ENCODE measurements around the gene MYH10. TPM values are rescaled to one million over a fixed set of nuclear protein-coding genes. Genes with fewer than 3 reads are reported as not detected.

Gene MYH10
- total RNA-seq, 1 donor from 2014 or later, result 104 TPM

- DNase-seq (ENCODE audit: low spot score), result no peak
Measured at GRCh38 chr17:8474826-8475225, 155.7 kb downstream of the MYH10 start.

GRCh38 chr17:8473451-8474192, 156.9 kb downstream of the MYH10 start:
- no peak for DNase-seq (ENCODE audit: low spot score)

- DNase-seq (ENCODE audit: low spot score), result no peak
Measured at GRCh38 chr17:8472663-8473062, 157.9 kb downstream of the MYH10 start.

GRCh38 chr17:8470447-8471047, 160.0 kb downstream of the MYH10 start:
- peak; percentile 54 for DNase-seq (ENCODE audit: low spot score)

GRCh38 chr17:8469964-8470363, 160.6 kb downstream of the MYH10 start:
- DNase-seq (ENCODE audit: low spot score), result no peak

GRCh38 chr17:8468980-8469379, 161.5 kb downstream of the MYH10 start:
- no peak for DNase-seq (ENCODE audit: low spot score)

GRCh38 chr17:8468127-8468526, 162.4 kb downstream of the MYH10 start:
- no peak for DNase-seq (ENCODE audit: low spot score)

GRCh38 chr17:8467527-8467926, 163.0 kb downstream of the MYH10 start:
- no peak for DNase-seq (ENCODE audit: low spot score)

GRCh38 chr17:8466873-8467272, 163.7 kb downstream of the MYH10 start:
- DNase-seq (ENCODE audit: low spot score), result no peak

- DNase-seq (ENCODE audit: low spot score), result no peak
Measured at GRCh38 chr17:8466456-8466855, 164.1 kb downstream of the MYH10 start.

GRCh38 chr17:8465759-8466158, 164.8 kb downstream of the MYH10 start:
- DNase-seq (ENCODE audit: low spot score), result no peak

GRCh38 chr17:8465356-8465755, 165.2 kb downstream of the MYH10 start:
- DNase-seq (ENCODE audit: low spot score), result no peak

GRCh38 chr17:8464941-8465340, 165.6 kb downstream of the MYH10 start:
- no peak for DNase-seq (ENCODE audit: low spot score)

GRCh38 chr17:8463099-8463498, 167.4 kb downstream of the MYH10 start:
- no peak for DNase-seq (ENCODE audit: low spot score)

- DNase-seq (ENCODE audit: low spot score), result no peak
Measured at GRCh38 chr17:8462564-8462963, 168.0 kb downstream of the MYH10 start.

GRCh38 chr17:8459831-8460230, 170.7 kb downstream of the MYH10 start:
- no peak for DNase-seq (ENCODE audit: low spot score)

GRCh38 chr17:8459107-8459506, 171.4 kb downstream of the MYH10 start:
- no peak for DNase-seq (ENCODE audit: low spot score)

GRCh38 chr17:8458128-8458527, 172.4 kb downstream of the MYH10 start:
- DNase-seq (ENCODE audit: low spot score), result no peak

- no peak for DNase-seq (ENCODE audit: low spot score)
Measured at GRCh38 chr17:8455665-8456209, 174.8 kb downstream of the MYH10 start.

GRCh38 chr17:8453326-8453725, 177.2 kb downstream of the MYH10 start:
- DNase-seq (ENCODE audit: low spot score), result no peak

GRCh38 chr17:8451933-8452614, 178.5 kb downstream of the MYH10 start:
- DNase-seq (ENCODE audit: low spot score), result no peak

- DNase-seq (ENCODE audit: low spot score), result no peak
Measured at GRCh38 chr17:8448310-8448709, 182.2 kb downstream of the MYH10 start.

GRCh38 chr17:8447799-8448198, 182.7 kb downstream of the MYH10 start:
- no peak for DNase-seq (ENCODE audit: low spot score)

Data from mucosa of gallbladder (tissue), 1 donor.